Mucosa of descending colon (tissue), 3 donors: ENCODE results near the gene DCAF17. TPM values are rescaled to one million over a fixed set of nuclear protein-coding genes. Genes with fewer than 3 reads are reported as not detected.
"Not testable (repeated sequence)": the region's sequence is repeated elsewhere in the genome, so short reads cannot be mapped to it uniquely, and the experiment has no call there.

Experiments used
- ATAC-seq: fragments of 200-7000 bp; cut with Tn5 transposase; one replicate; pipeline ENCODE4 v1.9.1; 2020; ENCODE audit warnings: mild to moderate bottlenecking, moderate library complexity
- DNase-seq, 3 donors: peaks; one replicate each; pipeline ENCODE4 v3.0.0-alpha.2; 2020
- H3K36me3 ChIP-seq: fragments of 200-600 bp; one replicate; pipeline ENCODE4 v1.8.0; 2021; ENCODE audit warnings: low read depth, mild to moderate bottlenecking
- H3K4me1 ChIP-seq: fragments of 200-600 bp; one replicate; pipeline ENCODE4 v1.8.0; 2021; ENCODE audit warnings: low read depth, mild to moderate bottlenecking
- H3K4me3 ChIP-seq: fragments of 200-600 bp; one replicate; pipeline ENCODE4 v1.8.0; 2021; ENCODE audit warnings: mild to moderate bottlenecking
- H3K9me3 ChIP-seq: fragments of 200-600 bp; one replicate; pipeline ENCODE4 v1.8.0; 2021; ENCODE audit warnings: mild to moderate bottlenecking
- intact Hi-C, 2 donors: fragments of 100-400 bp; cut with DNase I in 1 of 2; cut with micrococcal nuclease in 1 of 2; formaldehyde crosslinking; loops; one replicate each; pipeline versions ENCODE4 v1.11.0 to v1.11.1; 2022; cut with DNase I, micrococcal nuclease
- total RNA-seq, 3 donors: library from RNA; stranded (reverse); fragmentation: NEBNext Ultra II Directional in 2 of 3; extraction: Animal tissue kit (Norgen Biotek cat#: 25700) in 2 of 3; gene quantifications; one replicate each; pipeline versions ENCODE4 v1.2.1 to v1.2.4, GENCODE V29; 2021 to 2023
- TF ChIP-seq, protein P1 (sequence below): fragments of 200-600 bp; IDR thresholded peaks from one replicate; pipeline ENCODE4 v1.8.0; 2022; ENCODE audit warnings: antibody characterized with exemption, mild to moderate bottlenecking
- donor health status: DM: no; HTN: no; CAD: no; lungs with moderate emphysema.
- donor health status: DM: no; HTN: no; CAD: no.
- donor health status: DM: no; HTN: yes; CAD: no.

DCAF17 gene
- total RNA-seq, 3 donors from 2014 or later = 12.0 to 21.5 (median 14.2) TPM

GRCh38 chr2:171490577-171490976 lies 56.6 kb downstream of the DCAF17 start:
- TF ChIP-seq, protein P1, sequence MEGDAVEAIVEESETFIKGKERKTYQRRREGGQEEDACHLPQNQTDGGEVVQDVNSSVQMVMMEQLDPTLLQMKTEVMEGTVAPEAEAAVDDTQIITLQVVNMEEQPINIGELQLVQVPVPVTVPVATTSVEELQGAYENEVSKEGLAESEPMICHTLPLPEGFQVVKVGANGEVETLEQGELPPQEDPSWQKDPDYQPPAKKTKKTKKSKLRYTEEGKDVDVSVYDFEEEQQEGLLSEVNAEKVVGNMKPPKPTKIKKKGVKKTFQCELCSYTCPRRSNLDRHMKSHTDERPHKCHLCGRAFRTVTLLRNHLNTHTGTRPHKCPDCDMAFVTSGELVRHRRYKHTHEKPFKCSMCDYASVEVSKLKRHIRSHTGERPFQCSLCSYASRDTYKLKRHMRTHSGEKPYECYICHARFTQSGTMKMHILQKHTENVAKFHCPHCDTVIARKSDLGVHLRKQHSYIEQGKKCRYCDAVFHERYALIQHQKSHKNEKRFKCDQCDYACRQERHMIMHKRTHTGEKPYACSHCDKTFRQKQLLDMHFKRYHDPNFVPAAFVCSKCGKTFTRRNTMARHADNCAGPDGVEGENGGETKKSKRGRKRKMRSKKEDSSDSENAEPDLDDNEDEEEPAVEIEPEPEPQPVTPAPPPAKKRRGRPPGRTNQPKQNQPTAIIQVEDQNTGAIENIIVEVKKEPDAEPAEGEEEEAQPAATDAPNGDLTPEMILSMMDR = no peak
- Histone ChIP-seq H3K4me3 (no peak overlapping the region), H3K36me3 (no peaks in the 10 kb centered on the region), H3K9me3 (no peaks in the 10 kb centered on the region), H3K4me1 (peaks cover 4% of the 10 kb centered on the region)
- DNase-seq = peak in 2 of 3 donors; percentile 51 to 64
- intact Hi-C loops = no loop called here
- ATAC-seq = peak; percentile 91

GRCh38 chr2:171491292-171491691 lies 57.3 kb downstream of the DCAF17 start:
- Histone ChIP-seq H3K4me3 (no peak overlapping the region), H3K36me3 (no peaks in the 10 kb centered on the region), H3K4me1 (peaks cover 4% of the 10 kb centered on the region), H3K9me3 (no peaks in the 10 kb centered on the region)
- TF ChIP-seq, protein P1 = no peak
- intact Hi-C loops = no loop called here
- ATAC-seq = no peak
- DNase-seq = no peak

- peak in 2 of 3 donors; percentile 55 to 75 for DNase-seq
- H3K4me1 ChIP-seq = peaks cover 4% of the 10 kb centered on the region
These were observed 58.6 kb downstream of the DCAF17 start for GRCh38 chr2:171492664-171493063.

DNA sequence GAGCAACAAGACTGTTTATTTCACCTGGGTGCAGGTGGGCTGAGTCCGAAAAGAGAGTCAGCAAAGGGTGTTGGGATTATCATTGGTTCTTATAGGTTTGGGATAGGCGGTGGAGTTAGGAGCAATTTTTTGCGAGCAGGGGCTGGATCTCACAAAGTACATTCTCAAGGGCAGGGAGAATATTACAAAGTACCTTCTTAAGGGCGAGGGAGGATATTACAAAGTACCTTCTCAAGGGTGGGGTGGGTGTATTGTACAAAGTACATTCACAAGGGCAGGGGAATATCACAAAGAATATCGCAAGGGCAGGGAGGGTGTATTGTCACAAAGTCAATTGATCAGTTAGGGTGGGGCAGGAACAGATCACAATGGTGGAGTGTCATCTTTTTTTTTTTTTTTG lies 63.6 kb downstream of the DCAF17 start:
- DNase-seq, intact Hi-C loops, H3K4me1 ChIP-seq, H3K4me3 ChIP-seq, H3K9me3 ChIP-seq, H3K36me3 ChIP-seq, ATAC-seq: not testable (repeated sequence)

More at GRCh38 chr2:171492664-171493063, 58.6 kb downstream of the DCAF17 start:
- intact Hi-C loops = no loop called here
- Histone ChIP-seq H3K4me3 (no peak overlapping the region), H3K9me3 (no peaks in the 10 kb centered on the region), H3K36me3 (no peaks in the 10 kb centered on the region)
- ATAC-seq = peak; percentile 71
- TF ChIP-seq, protein P1 = no peak

GRCh38 chr2:171505374-171505773 lies 71.3 kb downstream of the DCAF17 start:
- TF ChIP-seq, protein P1 = no peak
- Histone ChIP-seq H3K36me3 (no peaks in the 10 kb centered on the region), H3K4me1 (no peaks in the 10 kb centered on the region), H3K9me3 (no peaks in the 10 kb centered on the region), H3K4me3 (no peak overlapping the region)
- DNase-seq (no peak), ATAC-seq (peak; percentile 71)
- intact Hi-C loops = no loop called here

DNA sequence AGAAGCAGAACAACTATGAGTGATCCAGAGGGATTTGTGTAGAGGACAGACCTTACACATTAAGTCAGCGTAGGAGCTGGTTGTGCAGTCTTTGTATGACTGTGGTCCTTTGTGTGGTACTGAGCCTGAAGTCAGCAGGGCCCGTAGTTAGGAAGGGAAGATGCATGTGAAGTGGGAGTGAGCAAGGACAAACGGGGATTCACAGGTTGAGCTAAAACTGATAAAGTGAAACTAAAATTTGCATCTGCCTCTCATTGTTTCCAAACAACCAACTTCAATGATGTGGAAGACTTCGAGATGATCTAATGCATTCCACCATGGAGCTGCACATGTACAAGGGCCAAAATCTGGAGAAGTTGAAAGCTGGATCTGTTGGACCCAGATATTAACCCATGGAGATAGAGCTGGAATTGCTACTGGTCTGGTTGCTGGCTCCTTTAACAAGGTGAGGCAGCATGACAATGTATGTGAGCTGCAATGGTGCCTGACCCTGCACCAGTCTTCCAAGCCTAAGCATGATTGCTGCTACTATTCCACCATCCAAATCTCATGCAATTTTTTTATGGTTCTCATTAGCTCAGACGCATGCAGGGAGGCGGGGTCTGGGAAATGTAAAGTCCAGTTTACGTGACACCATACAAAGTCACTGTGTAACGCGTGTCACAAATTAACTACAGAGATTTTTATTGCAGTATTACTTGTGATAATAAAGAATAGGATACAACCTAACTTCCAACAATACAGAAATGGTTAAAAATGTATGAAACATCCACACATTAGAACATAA lies 76.1 kb downstream of the DCAF17 start:
- peak; percentile 38 for ATAC-seq
- Histone ChIP-seq H3K9me3 (no peaks in the 10 kb centered on the region), H3K36me3 (no peaks in the 10 kb centered on the region), H3K4me3 (no peak overlapping the region), H3K4me1 (no peaks in the 10 kb centered on the region)
- TF ChIP-seq, protein P1 = no peak
- intact Hi-C loops = no loop called here
- DNase-seq = no peak
